Measurements from ENCODE around the gene TCTA. TPM values are rescaled to one million over a fixed set of nuclear protein-coding genes. Genes with fewer than 3 reads are reported as not detected.
"Not testable (repeated sequence)": the region's sequence is repeated elsewhere in the genome, so short reads cannot be mapped to it uniquely, and the experiment has no call there.

TCTA gene
- total and polyA plus RNA-seq, 11 donors = 13.1 to 25.3 (median 16.7) TPM

DNA sequence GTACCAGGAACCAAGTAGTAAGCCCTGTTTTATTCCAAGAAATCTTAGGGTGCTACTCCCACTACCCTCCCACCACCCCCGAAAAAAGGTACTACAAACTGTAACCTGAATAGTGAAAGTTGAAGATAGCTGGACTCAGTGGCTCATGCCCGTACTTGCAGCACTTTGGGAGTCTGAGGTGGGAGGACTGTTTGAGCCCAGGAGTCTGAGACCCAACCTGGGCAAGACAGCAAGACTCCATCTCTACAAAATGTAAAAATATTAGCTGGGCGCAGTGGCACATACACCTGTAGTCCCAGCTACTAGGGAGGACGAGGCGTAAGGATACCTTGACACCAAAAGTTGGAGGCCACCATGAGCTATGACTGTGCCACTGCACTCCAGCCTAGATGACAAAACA lies 8.3 kb upstream of the TCTA start:
- ATAC-seq (peak in 1 of 4 donors; percentile 21), DNase-seq (no peak)
- H3K9me3 ChIP-seq = no peaks in the 10 kb centered on the region
- H3K4me3 ChIP-seq = no peak overlapping the region
- WGBS, 4 donors = 77 to 97% (median 92%) methylated on average over 5 of the region's 5 CpGs
- peaks cover 0 to 80% (median 55%) of the 10 kb centered on the region in 12 donors for H3K4me1 ChIP-seq
- H3K27ac ChIP-seq = no peak overlapping the region
- intact Hi-C loops (cut with DNase I) = loop anchor here in 1 of 10 donors (5.0 kb wide), 1 partner anchor 42 kb away; no protein-coding TSS in a partner anchor
- TF ChIP-seq CTCF (IDR thresholded peaks at IDR 0.05) = no peak
- no peak for TF ChIP-seq POLR2A (IDR thresholded peaks at IDR 0.05)
- no peaks in the 10 kb centered on the region for H3K27me3 ChIP-seq
- H3K36me3 ChIP-seq = peaks cover 0 to 51% (median 7%) of the 10 kb centered on the region in 9 donors

GRCh38 chr3:49405570-49405969 lies 6.7 kb upstream of the TCTA start:
- H3K4me1 ChIP-seq = peaks cover 4 to 79% (median 57%) of the 10 kb centered on the region in 12 donors
- peak overlapping the region in 1 of 12 donors; percentile 7 for H3K4me3 ChIP-seq
- intact Hi-C loops (cut with DNase I) = loop anchor here in 2 of 10 donors (5.0 kb wide), 2 partner anchors 48 to 63 kb away; partner anchors contain the start of genes GPX1 (in 1 of the 2) and USP4 (in 1 of the 2)
- H3K27me3 ChIP-seq, ATAC-seq, H3K9me3 ChIP-seq: not testable (repeated sequence)
- WGBS, 4 donors = 29 to 50% (median 30%) methylated on average over 9 of the region's 9 CpGs
- DNase-seq = peak in 1 of 5 donors; percentile 6
- H3K36me3 ChIP-seq = peaks cover 0 to 42% (median 7%) of the 10 kb centered on the region in 9 donors
- H3K27ac ChIP-seq = peak overlapping the region in 6 of 12 donors; percentile 6 to 49 (median 16)

DNA sequence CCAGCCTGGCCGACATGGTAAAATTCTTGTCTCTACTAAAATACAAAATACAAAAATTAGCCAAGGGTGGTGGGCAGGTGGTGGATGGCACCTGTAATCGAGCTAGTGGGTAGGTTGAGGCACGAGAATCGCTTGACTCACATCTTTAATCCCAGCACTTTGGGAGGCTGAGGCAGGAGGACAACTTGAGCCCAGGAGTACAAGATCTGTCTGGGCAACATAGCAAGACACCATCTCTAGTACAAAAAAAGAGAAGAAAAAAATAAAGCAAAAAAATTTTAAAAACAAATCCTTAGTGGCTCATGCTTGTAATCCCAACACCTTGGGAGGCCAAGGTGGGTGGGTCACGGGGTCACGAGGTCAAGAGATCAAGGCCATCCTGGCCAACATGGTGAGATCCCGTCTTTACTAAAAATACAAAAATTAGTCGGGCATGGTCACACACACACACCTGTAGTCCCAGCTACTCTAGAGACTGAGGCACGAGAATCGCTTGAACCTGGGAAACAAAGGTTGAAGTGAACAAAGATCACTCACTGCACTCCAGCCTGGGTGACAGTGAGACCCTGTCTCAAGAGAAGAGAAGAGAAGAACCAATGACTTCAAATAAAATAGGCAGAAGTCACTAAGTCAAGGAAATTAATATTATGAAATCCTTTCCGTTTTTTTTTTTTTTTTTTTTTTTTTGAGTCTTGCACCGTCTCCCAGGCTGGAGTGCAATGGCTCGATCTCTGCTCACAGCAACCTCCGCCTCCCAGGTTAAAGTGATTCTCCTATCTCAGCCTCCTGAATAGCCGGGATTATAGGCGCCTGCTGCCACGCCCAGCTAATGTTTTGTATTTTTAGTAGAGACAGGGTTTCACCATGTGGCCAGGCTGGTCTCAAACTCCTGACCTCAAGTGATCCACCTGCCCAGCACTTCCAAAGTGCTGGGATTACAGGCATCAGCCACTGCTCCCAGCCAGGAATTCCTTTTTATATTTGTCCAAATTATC lies 5.4 kb upstream of the TCTA start:
- H3K4me1 ChIP-seq = peaks cover 4 to 71% (median 52%) of the 10 kb centered on the region in 12 donors

More for the DNA sequence above, 5.4 kb upstream of the TCTA start:
- Histone ChIP-seq H3K9me3 (no peaks in the 10 kb centered on the region), H3K36me3 (peaks cover 0 to 32% (median 7%) of the 10 kb centered on the region in 9 donors), H3K4me3 (no peak overlapping the region), H3K27ac (peak overlapping the region in 8 of 12 donors; percentile 13 to 49 (median 27)), H3K27me3 (no peaks in the 10 kb centered on the region)
- intact Hi-C loops (cut with DNase I) = loop anchor here in 2 of 10 donors (5.0 kb wide), 2 partner anchors 50 to 65 kb away; partner anchors contain the start of genes GPX1 (in 1 of the 2) and USP4 (in 1 of the 2)
- WGBS, 4 donors = 53 to 64% (median 57%) methylated on average over 17 of the region's 17 CpGs
- ATAC-seq (no peak), DNase-seq (peak in 1 of 5 donors; percentile 18)
- TF ChIP-seq CTCF (IDR thresholded peaks at IDR 0.05) (no peak), POLR2A (IDR thresholded peaks at IDR 0.05) (no peak)

Data from heart left ventricle (tissue), 16 donors.